Activated CD4-positive, alpha-beta T cell treated with anti-CD3 and anti-CD28 coated beads, Interleukin-2, amount 50 U/mL, for 24 hours (primary cell): Measurements from ENCODE around the gene PKNOX2.

Source experiments
- DNase-seq, 2 donors: peaks; one replicate each; pipeline ENCODE4 v3.0.0-alpha.2; 2020; ENCODE audit warnings: low read depth in 1 of 2, low spot score in 1 of 2

PKNOX2 gene

DNA sequence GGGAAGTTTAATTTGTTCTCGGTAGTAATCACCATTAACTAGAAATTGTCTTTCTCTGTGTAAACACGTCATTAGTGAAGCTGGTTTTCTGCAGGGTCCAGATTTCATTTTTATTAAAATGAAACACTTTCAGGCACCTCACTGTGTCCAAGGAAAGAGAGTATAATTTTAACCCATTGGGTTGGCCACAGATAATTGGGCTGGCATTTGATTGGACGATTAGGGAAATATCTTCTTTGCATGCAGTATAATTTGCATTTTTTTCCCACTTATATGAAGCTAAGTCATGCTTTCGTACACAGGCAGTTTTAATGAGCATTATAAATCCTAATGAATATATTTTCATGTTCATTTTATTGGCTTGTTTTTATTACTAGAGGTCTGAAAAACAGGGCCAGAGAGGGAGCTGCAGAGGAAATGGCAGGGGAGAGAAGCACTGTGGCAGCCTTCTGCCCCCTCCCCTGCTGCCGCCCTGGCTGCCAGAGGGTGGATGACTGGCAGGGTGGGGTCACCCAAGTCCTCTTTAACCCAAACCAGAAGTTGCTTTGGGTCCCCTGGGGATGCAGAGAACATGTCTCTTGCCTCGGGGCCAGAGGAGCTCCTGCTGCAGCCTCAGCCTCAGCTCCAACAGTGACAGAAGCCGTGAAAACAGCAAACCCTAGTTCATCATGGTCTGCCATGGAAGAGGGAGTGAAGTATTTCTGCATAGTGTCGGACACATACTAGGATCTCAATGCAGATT, 93.9 kb downstream of the PKNOX2 start:
- no peak for DNase-seq

DNA sequence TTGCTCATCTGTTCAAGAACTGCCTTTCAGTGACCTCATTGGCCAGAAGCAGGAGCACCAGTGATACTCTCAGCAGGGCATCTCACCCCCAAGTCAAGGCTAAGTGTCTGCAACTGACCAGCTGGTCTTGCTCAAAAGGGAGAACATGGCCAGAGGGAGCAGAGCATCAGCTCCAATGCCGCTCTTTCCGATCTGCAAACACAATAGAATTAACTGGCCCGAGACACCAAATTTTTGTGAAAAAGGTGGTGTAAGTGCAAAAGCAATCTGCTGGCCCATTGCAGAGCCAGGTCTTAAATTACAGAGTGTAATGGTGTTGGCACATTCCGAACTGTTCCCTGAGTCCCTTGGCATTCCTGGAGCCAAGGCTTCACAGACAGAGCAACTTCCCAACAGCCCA, 97.0 kb downstream of the PKNOX2 start:
- no peak for DNase-seq

DNA sequence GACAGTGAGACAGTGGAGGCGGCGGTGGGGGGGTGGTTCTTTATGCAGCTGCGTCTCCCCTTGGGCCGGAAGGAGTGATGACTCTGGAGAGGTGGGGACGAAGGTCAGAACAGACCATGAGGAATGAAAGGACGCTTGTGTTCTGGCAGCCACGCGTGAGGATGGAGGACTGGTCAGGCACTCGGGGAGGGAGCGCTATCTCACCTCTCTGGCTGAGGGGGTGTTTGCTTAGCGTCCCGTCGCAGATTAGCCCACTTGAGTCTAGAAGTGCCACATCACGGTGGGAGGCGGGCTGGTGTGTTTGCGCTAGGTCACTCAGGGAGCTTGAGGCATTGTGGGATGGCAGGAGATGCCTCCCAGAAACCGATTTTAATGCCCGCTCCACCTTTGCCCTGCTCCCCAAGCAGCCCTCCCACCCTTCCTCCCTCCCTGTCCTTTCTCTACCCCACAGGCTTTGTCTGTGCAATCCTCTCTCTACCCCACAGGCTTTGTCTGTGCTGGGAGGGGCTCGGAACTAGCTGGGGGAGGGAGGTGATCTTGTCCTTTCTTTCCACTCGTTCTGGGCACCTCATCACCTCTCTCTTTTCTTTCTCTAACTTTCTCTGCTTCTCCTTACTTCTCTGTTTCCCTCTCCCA, 97.8 kb downstream of the PKNOX2 start:
- DNase-seq, result no peak

DNA sequence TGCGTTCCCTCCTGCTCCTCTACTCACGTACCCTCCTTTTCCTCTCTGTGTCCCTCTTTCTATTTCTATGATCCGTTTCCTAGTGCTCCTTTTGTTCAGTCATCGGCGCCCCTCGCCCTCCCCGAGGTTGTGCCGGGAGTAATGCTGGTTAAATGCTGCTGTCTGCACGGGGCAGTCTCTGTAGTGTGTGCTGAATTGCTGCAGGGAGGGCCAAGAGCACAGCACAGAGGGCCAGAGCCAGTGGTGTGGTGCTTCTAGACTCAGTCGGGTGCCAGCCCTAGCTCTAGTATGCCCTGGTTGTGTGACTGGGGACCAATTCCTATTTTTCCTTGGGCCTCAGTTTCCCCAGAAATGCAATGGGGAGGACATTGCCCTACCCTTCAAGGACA, 98.3 kb downstream of the PKNOX2 start:
- no peak for DNase-seq

DNA sequence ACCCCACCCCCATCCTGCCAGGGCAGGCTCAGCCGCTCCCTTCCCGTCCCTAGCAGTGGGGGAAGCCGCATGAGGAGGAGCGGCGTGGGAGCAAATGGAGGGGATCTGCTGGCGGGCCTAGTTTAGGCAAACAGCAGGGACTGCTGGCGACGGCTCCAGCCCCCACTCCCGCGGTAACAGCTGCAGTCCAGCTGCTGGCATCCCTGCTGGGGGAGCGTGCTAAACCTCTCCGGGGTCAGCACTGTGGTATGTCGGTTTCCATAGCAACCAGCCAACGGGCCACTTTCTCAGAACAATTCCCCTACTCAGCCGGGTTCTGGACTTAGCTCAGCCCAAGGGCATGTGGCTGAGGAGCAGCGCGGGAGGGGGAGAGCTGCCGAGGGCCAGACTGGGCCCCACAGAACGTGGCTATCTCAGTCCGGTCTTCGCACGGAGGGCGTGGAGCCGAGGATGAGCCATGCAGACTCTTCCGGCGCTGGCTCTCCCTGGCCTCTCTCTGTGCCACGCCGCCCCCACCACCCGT, 98.8 kb downstream of the PKNOX2 start:
- DNase-seq, result no peak

DNA sequence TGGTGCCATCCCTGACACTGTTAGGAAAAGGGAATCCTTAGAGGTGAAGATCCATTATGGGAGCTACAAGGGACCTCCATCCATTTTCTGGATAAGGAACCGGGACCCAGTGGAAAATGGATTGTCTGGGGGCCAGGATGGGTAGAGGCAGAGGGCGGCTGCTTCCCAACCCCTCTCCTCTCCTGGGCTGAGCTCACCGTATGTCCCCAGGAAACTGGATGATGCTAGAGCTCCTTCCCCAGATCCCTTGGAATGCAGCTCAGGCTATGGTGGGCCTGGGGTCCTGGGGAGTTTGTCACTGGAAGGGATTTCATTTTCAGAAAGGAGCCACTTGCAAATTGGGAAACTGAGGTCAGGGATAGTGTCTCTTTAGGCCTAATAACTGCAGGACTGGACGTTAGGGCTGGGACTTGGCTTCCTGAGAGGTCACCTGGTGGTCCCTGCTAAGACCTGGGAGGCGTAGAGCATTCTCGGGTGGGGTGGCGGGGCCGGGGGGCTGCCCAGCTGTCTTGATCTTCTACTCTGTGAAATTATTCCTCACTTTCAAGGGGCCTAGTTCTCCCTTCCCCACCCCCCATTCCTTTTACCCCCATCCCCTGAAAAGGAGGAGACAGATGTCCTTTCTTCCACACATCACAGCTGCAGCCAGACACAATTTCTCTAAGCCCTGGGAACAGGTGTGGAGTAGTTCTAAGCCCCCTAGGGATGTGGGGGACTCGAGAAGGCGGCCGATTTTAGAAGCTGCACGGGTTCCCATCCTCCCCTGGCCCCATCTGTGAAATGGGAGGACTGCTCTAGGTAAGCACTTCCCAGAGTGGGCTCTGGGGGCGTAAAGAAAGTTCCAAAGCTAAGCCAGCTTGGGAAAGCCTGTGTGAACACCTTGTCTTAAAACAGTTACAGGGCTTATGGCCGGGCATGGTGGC, 99.8 kb downstream of the PKNOX2 start:
- DNase-seq, result no peak

DNA sequence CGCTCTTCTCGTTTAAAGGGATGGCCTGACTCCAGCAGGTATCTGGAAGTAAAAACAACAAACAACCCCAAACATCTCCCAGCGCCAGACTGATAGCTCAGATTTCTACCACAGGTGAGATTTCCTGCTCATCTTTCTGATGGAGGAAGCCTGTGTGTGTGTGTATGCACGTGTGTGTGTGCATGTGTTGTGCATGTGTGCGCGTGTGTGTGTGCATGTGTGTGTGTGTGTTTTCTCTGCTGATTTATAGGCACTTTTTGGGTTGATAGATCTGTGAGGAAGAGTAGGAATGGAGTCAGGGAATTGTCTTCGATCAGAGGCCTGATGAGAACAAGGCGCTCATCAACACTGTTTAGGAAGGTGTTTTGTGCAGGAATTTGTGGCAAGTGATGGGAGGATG, 103.0 kb downstream of the PKNOX2 start:
- no peak for DNase-seq

DNA sequence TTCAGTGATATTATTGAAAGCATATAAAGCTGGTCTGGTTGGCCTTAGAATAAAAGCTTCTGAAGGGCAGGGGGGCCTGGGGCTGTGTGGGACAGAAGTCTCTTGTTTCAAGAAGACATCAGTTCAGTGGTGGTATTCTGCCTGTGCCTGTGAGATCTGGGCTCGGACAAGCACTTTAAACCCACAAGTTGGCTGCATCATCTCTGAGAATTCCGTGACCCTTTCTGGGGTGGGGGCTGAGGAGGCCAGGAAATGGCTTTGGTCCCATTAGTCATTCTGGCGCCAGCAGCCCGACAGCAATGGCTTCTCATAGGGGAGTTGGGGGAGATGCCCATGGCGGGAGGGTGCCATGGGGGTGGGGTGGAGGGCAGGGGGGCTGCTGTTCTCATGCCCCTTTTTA, 104.1 kb downstream of the PKNOX2 start:
- no peak for DNase-seq

DNA sequence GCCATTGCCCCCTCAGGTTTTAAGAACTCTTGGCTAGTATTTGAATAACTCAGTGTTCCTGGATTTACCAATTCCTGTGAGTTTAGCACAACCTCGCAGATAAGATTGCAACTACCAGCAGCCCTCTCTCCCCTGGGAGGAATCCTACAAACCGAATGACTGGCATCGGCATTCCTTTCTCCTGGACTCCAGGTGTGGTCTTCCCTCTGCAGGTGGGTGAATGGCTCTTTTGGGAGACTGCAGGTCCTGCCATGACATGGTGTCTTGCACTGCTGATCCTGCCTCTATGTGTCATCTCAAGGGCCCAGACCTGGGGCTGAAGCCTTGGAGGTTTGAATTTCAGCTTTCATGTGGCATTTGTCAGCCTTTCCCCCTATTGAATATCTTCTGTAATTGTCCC, 105.6 kb downstream of the PKNOX2 start:
- no peak for DNase-seq

DNA sequence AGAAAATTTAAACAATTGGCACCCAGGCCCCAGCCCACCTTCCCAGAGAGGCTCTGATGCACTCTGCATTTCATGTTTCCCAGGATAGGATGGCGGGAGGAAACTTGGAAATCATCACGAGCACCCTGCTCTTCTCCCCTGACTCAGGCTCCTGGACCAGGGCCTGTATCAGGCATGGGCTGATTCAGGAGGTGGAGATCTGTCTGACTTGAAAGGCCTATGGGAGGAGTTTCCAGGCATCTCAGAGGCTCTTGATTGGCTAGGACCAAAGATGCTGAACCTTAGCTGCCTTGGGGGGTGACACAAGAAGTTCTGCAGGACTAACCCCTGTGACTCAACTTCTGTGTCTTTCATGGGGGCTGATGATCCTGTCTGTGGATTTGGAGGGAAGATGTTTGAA, 106.2 kb downstream of the PKNOX2 start:
- DNase-seq, result no peak

DNA sequence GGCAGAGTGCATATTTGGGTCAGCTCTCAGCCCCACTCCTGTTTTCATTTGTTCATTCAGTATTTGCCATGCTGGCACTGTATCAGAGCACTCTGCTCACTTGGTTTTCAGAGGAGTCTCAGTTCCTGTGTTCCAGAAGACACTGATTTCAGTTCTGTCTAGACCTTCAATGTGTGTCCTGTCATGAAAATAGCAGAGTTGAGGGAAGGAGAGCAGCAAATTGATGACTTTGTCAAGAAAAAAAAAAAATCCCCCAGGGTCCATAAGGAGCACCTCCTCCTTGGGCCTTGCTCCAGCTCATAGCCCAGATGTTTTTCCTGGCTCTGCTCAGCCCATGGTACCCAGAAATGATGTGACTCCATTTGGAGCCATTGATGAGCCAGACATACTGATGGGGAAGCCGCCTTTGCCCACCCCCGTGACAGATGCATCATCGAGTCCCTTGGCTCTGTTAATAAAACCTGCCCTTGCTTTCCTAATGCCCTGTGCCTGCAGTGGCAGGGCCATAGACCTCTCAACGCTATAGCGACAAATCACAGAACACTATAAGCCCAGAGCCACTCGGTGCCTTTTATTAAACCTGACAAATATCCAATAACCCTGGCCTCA, 107.0 kb downstream of the PKNOX2 start:
- DNase-seq, result no peak

DNA sequence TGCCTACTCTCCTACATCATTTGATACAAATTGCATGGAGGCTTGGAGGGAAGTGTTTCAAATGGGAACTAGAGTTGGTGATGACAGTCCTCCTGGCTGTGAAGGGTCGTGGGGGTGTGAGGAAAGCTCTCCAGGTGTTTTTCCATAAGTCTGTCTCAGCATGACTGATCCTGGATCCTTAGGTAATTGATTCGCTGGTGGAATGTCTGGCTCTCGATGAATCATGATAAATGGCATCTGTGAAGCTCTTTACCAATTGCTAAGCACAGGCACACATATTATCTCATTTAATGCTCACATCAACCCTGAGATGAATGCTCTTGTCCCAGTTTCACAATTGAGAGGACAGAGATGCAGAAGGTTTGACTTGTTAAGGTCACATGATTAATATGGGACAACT, 107.5 kb downstream of the PKNOX2 start:
- no peak for DNase-seq

DNA sequence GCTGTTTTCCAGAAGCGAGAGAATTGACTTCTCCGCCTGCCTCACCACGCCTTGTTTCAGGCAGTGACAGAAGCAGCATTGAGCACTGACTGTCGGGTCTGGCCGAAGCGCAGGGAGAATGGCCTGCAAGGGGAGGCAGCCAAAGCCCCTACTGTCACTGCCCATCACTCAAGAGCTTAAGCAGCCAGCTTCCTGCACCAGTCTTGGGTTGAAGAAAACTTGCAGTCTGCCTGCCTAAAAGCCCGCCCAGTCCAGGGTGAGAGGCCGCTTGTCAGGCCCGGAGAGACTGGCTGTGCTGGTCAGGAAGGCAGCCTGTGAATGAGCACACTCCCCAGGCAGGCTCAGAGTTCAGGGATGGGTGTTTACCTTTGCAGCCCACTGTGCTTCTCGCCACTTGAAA, 108.3 kb downstream of the PKNOX2 start:
- no peak for DNase-seq

DNA sequence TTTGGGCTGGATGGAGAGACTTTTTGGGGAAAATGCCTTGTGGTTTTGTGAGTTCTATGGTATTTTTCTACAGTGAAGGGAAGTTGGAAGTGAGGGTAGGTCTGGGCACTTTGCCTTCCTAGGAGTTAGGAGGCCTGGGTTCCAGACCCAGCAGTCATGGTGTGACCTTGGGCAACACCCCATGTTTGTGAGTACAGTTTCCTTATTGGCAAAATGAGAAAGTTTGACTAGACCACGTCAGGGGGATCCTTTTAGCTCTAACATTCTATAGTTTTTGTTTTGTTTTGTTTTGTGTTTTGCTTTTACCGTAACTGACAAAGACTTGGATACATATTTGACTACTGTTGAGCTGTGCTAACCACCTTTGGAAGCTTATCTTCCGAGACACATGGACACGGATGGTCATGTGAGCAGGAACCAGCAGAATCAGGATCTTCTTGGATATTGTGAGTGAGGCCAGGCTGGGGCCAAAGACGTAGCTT, 109.0 kb downstream of the PKNOX2 start:
- DNase-seq, result no peak

DNA sequence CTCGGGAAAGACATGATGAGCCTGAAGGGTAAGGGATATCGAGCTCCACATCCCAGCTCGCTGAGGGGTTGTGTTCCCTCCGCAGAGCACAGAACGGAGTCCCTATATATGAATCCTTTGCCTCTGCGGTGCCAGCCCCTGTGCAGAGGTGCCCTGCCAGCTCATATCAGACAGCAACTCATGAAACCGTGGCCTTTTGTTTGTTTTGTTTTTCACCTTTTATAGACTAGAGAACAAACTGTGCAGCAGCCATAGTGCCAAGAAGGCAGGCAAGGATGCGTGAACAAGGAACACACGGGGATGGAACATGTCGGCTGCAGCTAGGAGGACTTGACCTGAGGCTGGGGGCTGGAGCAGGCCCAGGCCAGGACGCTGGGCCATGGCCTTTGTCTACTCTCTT, 109.8 kb downstream of the PKNOX2 start:
- no peak for DNase-seq

DNA sequence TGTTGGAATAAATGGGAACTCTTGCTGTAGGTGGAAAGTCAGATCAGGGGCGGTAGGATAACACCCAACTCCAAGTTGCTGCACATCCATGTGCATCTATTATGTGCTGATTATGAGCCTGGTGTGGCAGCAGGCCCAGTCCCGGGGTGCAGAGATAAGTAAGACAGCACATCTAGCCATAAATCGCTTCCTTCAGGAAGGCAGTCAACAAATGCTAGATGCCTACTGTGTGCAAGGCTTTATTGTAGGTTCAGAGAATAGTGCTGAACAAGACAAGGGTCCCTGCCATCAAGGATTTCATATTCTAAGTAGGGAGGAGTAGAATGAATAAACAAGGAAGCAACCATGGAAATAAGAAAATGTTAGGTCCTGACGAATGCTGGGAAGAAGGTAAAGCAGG, 110.2 kb downstream of the PKNOX2 start:
- no peak for DNase-seq

DNA sequence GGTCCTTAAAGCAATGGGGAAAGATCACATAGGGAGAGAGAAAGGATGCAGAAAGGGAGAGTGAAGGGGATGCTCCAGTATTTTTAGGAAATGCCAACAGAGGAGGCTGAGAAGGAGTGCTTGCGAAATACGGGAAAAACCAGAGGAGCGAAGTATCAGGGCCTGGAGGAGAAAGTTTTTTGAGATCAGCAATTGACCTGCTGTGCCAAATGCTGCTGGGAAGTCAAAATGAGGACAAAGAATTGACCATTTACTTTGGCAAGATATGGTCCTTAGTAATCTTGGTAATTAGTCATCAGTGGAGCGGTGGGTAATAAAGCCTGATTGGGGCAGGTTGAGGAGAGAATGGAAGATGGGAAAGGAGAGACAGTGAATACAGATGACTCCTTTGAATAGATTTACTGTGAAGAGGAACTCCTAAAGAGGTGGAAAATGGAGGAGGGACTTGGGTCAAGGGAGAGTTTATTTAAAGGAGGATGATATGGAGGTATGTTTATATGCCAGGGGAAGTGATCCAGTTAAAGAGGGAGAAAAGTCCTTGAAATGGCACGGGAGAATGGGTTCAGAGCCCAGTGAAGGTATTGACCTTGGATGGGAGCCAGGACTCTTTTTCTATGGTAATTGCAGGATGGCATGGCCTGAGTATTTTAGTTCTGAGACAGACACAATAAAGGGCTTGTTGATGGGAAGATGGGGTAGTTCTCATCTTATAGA, 111.5 kb downstream of the PKNOX2 start:
- no peak for DNase-seq

DNA sequence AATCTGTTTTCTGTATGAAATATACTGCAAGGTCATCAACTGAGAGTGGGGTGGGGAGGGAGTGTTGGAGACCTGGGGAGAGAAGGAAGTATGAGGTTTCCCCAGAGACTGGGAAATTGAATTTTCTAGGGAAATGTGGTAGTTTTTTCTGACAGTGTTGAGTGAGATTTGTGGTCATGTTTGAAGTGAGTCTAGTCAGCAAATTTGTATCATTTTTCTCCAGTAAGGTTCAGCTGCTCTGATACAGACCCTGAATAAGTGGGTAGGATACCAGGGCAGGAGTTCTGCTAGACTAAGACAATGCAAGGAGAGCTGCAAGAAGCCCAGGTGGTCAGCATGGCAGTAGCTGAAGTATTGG, 112.0 kb downstream of the PKNOX2 start:
- DNase-seq, result no peak

DNA sequence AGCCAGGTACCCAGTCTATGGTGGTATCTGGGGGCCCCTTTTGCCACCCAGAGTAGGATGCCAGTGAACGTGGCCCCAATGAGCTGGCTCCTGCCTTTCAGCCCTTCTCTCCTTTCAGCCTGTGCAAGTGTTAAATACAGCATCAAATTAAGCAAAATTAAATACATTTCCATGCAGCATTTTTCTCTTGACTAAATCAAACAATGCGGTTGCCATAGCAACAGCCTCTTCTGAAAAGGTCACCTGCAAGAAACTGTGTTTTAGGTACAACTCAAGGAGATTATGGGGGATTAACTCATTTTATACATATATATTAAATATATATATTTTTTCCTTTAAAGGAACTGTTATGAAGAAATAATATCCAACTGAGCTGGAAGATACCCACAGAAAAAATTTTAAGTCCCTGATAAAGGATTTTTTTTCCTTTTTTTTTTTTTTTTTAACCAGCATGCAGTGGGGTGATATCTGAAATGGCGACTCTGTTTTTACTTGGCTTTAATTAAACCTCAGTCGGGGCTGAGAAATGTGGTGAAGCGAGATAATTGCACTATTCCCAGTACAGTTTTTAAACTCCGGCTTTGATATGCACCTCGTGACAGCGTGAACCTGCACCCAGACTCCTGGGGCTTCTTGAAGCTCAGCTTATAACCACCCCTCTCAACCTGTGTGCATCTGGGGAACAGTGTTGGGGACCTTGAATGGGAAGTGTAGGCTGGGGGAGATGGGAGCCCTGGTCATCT, 115.3 kb downstream of the PKNOX2 start:
- no peak for DNase-seq

DNA sequence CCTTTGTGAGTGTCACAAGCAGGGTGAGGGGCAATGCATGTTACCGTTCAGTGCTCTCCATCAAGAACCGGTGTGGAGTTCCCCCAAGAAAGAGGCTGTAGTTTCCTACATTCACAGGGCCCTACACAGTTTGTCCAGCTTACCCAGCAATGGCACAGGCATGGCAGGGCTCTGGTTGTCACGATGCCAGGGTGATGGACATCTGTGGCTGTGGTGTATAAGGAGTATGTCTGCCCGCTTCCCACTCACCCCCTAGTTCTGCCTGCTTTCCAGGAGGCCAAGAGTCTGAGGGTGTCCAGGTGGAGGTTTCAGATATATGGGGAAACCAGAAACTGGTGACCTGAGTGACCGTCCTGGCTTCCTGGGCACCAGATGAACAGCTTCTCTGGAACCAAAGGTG, 116.1 kb downstream of the PKNOX2 start:
- no peak for DNase-seq
